Lower leg skin (tissue), 3 donors: Measurements from ENCODE around the gene SFMBT1.

Experiments
- POLR2A ChIP-seq, 2 donors: fragments of 450-650 bp; IDR thresholded peaks; one replicate each; pipeline ENCODE4 v1.6.1; 2016 to 2017; ENCODE audit warnings: antibody characterized with exemption in 2 of 2, mild to moderate bottlenecking in 1 of 2, moderate library complexity in 1 of 2
- TF ChIP-seq, protein P1 (sequence below), 3 donors: fragments of 450-650 bp; IDR thresholded peaks; one replicate each; pipeline ENCODE4 v1.5.1; 2016; ENCODE audit warnings: antibody characterized with exemption in 3 of 3, mild to moderate bottlenecking in 3 of 3, moderate library complexity in 2 of 3

GRCh38 chr3:53080612-53081205 lies 34.8 kb upstream of the SFMBT1 start:
- TF ChIP-seq, protein P1, sequence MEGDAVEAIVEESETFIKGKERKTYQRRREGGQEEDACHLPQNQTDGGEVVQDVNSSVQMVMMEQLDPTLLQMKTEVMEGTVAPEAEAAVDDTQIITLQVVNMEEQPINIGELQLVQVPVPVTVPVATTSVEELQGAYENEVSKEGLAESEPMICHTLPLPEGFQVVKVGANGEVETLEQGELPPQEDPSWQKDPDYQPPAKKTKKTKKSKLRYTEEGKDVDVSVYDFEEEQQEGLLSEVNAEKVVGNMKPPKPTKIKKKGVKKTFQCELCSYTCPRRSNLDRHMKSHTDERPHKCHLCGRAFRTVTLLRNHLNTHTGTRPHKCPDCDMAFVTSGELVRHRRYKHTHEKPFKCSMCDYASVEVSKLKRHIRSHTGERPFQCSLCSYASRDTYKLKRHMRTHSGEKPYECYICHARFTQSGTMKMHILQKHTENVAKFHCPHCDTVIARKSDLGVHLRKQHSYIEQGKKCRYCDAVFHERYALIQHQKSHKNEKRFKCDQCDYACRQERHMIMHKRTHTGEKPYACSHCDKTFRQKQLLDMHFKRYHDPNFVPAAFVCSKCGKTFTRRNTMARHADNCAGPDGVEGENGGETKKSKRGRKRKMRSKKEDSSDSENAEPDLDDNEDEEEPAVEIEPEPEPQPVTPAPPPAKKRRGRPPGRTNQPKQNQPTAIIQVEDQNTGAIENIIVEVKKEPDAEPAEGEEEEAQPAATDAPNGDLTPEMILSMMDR (IDR thresholded peaks at IDR 0.05): no peak
- TF ChIP-seq POLR2A (IDR thresholded peaks at IDR 0.05): no peak
